Measurements from ENCODE around the gene ALDH4A1.
A peak's percentile ranks its signal among the peaks of the same experiment; 100 is the strongest.
"Not testable (repeated sequence)": the region's sequence is repeated elsewhere in the genome, so short reads cannot be mapped to it uniquely, and the experiment has no call there.

ALDH4A1 gene

DNA sequence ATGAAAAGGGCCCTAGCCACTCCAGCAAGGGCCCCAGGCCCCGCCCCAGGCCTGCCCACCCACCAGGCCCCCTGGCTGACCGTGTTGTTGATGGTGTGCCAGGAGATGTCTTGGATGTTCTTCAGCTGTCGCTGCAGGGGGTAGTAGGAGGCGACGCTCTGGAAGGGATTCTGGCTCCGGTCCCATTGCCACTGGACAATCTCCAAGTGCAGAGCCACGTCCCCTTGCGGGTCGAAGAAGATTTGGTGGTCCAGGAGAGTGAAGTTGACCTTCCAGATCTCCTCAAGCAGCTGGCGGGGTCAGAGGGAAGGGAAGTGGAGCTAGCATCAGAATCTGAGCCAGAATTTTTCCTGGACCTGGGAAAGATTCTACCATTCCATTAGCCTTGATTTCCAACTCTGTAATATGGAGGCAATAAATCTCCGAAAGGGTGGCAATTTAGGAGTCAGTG lies 53.1 kb downstream of the ALDH4A1 start:
- Histone ChIP-seq H3K4me3 (no peak overlapping the region), H4K20me1 (no peaks in the 10 kb centered on the region), H3K27me3 (no peaks in the 10 kb centered on the region), H3K4me2 (no peak overlapping the region), H3K9ac (no peak overlapping the region), H3K4me1 (no peaks in the 10 kb centered on the region), H3K36me3 (no peaks in the 10 kb centered on the region), H3K27ac (no peak overlapping the region), H3K9me3 (replicated peaks in 1 of 11) (peaks cover 0 to 22% (median 9%) of the 10 kb centered on the region in 11 experiments; a peak in 7 of 22 replicates)
- no peak for TF ChIP-seq Cebpa-rat (IDR thresholded peaks at IDR 0.05)

DNA sequence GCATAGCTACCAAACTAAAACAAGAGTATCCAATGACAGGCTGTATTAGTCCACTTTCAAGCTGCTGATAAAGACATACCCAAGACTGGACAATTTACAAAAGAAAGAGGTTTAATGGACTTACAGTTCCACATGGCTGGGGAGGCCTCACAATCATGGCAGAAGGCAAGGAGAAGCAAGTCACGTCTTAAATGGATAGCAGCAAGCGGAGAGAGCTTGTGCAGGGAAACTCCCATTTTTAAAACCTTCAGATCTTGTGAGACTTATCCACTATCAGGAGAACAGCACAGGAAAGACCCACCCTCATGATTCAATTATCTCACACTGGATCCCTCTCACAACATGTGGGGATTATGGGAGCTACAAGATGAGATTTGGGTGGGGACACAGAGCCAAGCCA lies 54.6 kb downstream of the ALDH4A1 start:
- not testable (repeated sequence) for H3K4me3 ChIP-seq, H3K4me1 ChIP-seq

GRCh38 chr1:18840145-18840544 lies 62.2 kb downstream of the ALDH4A1 start:
- Histone ChIP-seq H3K27ac (no peak overlapping the region), H3K9me3 (replicated peaks in 1 of 11) (peaks cover 0 to 29% (median 10%) of the 10 kb centered on the region in 11 experiments; a peak in 14 of 22 replicates), H3K4me2 (no peak overlapping the region), H4K20me1 (no peaks in the 10 kb centered on the region), H3K4me1 (peaks cover 0 to 9% (median 7%) of the 10 kb centered on the region in 10 experiments; a peak in 11 of 20 replicates), H3K36me3 (no peaks in the 10 kb centered on the region), H3K4me3 (no peak overlapping the region), H3K9ac (no peak overlapping the region), H3K27me3 (no peaks in the 10 kb centered on the region)
- no peak for TF ChIP-seq Cebpa-rat (IDR thresholded peaks at IDR 0.05)

More for the DNA sequence above, 54.6 kb downstream of the ALDH4A1 start:
- not testable (repeated sequence) for H4K20me1 ChIP-seq, H3K36me3 ChIP-seq, H3K27ac ChIP-seq, H3K9ac ChIP-seq, H3K4me2 ChIP-seq, H3K27me3 ChIP-seq
- peaks cover 0 to 24% (median 10%) of the 10 kb centered on the region in 11 experiments; a peak in 7 of 22 replicates for H3K9me3 ChIP-seq (replicated peaks in 1 of 11)

- Histone ChIP-seq H3K36me3 (no peaks in the 10 kb centered on the region), H3K4me2 (no peak overlapping the region), H3K27ac (no peak overlapping the region), H3K4me3 (no peak overlapping the region), H3K4me1 (peaks cover 0 to 9% (median 7%) of the 10 kb centered on the region in 10 experiments; a peak in 11 of 20 replicates), H3K9me3 (replicated peaks in 1 of 11) (peaks cover 6 to 19% (median 11%) of the 10 kb centered on the region in 11 experiments; a peak in 17 of 22 replicates), H3K27me3 (no peaks in the 10 kb centered on the region), H4K20me1 (no peaks in the 10 kb centered on the region), H3K9ac (no peak overlapping the region)
- no peak for TF ChIP-seq Cebpa-rat (IDR thresholded peaks at IDR 0.05)
These were observed 65.7 kb downstream of the ALDH4A1 start for GRCh38 chr1:18836654-18837053.

DNA sequence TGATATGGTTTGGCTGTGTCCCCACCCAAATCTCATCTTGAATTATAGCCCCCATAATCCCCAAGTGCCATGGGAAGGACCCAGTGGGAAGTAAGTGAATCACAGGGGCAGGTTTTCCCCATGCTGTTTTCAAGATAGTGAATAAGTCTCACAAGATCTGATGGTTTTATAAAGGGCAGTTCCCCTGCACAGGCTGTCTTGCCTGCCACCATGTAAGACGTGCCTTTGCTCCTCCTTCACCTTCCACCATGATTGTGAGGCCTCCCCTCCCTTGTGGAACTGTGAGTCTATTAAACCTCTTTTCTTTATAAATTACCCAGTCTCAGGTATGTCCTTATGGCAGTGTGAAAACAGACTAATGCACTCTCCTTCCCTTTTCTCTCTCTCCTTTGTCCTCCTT lies 70.0 kb downstream of the ALDH4A1 start:
- H3K9me3 ChIP-seq (replicated peaks in 1 of 11): peaks cover 13 to 30% (median 24%) of the 10 kb centered on the region in 11 experiments; a peak in 21 of 22 replicates
- not testable (repeated sequence) for H3K27me3 ChIP-seq, H3K36me3 ChIP-seq, H3K4me1 ChIP-seq, H4K20me1 ChIP-seq, H3K27ac ChIP-seq, H3K4me2 ChIP-seq, H3K4me3 ChIP-seq, H3K9ac ChIP-seq

GRCh38 chr1:18831656-18832055 lies 70.7 kb downstream of the ALDH4A1 start:
- no peak overlapping the region for H3K27ac ChIP-seq
- H3K4me1 ChIP-seq: peaks cover 0 to 5% (median 0%) of the 10 kb centered on the region in 10 experiments; a peak in 1 of 20 replicates
- H3K9me3 ChIP-seq (replicated peaks in 1 of 11): peaks cover 14 to 37% (median 30%) of the 10 kb centered on the region in 11 experiments; a peak in 21 of 22 replicates
- H3K4me2 ChIP-seq: no peak overlapping the region
- H3K9ac ChIP-seq: no peak overlapping the region
- no peak for TF ChIP-seq Cebpa-rat (IDR thresholded peaks at IDR 0.05)
- no peaks in the 10 kb centered on the region for H3K27me3 ChIP-seq
- H3K4me3 ChIP-seq: no peak overlapping the region
- H3K36me3 ChIP-seq: no peaks in the 10 kb centered on the region
- H4K20me1 ChIP-seq: no peaks in the 10 kb centered on the region

GRCh38 chr1:18830596-18830995 lies 71.8 kb downstream of the ALDH4A1 start:
- Histone ChIP-seq H3K9ac (no peak overlapping the region), H3K9me3 (replicated peaks in 1 of 11) (peaks cover 14 to 42% (median 35%) of the 10 kb centered on the region in 11 experiments; a peak in 21 of 22 replicates), H3K36me3 (no peaks in the 10 kb centered on the region), H3K27me3 (no peaks in the 10 kb centered on the region), H3K4me3 (no peak overlapping the region), H3K27ac (no peak overlapping the region), H3K4me1 (peaks cover 0 to 5% (median 0%) of the 10 kb centered on the region in 10 experiments; a peak in 1 of 20 replicates), H3K4me2 (peak overlapping the region in 1 of 11 experiments; percentile 21; a peak in 1 of 22 replicates), H4K20me1 (no peaks in the 10 kb centered on the region)
- no peak for TF ChIP-seq Cebpa-rat (IDR thresholded peaks at IDR 0.05)

DNA sequence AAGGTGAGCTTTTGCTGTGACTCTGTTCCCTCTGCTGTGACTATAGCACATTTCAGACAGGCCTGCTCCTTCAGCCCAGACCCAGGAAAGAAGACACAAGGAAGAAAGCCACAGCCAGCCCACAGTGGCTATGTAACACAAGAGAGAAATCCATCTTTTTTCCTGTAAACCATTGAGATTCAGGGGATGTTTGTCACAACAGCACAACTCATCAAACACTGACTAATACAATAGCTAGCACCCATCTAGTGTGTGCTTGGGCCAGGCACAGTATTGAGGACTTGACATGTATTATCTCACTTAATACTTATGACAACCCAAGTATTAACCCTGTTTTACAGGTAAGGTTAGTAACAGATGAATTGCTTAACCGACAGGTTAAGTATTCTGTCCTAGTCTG lies 72.7 kb downstream of the ALDH4A1 start:
- H4K20me1 ChIP-seq: no peaks in the 10 kb centered on the region
- no peak overlapping the region for H3K4me2 ChIP-seq
- no peak overlapping the region for H3K4me3 ChIP-seq
- H3K27me3 ChIP-seq: no peaks in the 10 kb centered on the region
- no peak overlapping the region for H3K27ac ChIP-seq
- peaks cover 0 to 5% (median 0%) of the 10 kb centered on the region in 10 experiments; a peak in 1 of 20 replicates for H3K4me1 ChIP-seq
- H3K9ac ChIP-seq: no peak overlapping the region
- H3K36me3 ChIP-seq: no peaks in the 10 kb centered on the region
- TF ChIP-seq Cebpa-rat (IDR thresholded peaks at IDR 0.05): no peak
- H3K9me3 ChIP-seq (replicated peaks in 1 of 11): peaks cover 14 to 42% (median 35%) of the 10 kb centered on the region in 11 experiments; a peak in 21 of 22 replicates

- no peak overlapping the region for H3K27ac ChIP-seq
- H3K36me3 ChIP-seq: no peaks in the 10 kb centered on the region
- peaks cover 14 to 42% (median 35%) of the 10 kb centered on the region in 11 experiments; a peak in 21 of 22 replicates for H3K9me3 ChIP-seq (replicated peaks in 1 of 11)
- no peak overlapping the region for H3K4me2 ChIP-seq
- no peaks in the 10 kb centered on the region for H3K27me3 ChIP-seq
- no peak overlapping the region for H3K9ac ChIP-seq
- H4K20me1 ChIP-seq: no peaks in the 10 kb centered on the region
- no peak overlapping the region for H3K4me3 ChIP-seq
- no peak for TF ChIP-seq Cebpa-rat (IDR thresholded peaks at IDR 0.05)
- H3K4me1 ChIP-seq: peaks cover 0 to 5% (median 0%) of the 10 kb centered on the region in 10 experiments; a peak in 1 of 20 replicates
These were observed 74.1 kb downstream of the ALDH4A1 start for GRCh38 chr1:18828224-18828623.

GRCh38 chr1:18823438-18823837 lies 78.9 kb downstream of the ALDH4A1 start:
- Histone ChIP-seq H3K9me3 (replicated peaks in 1 of 11) (peaks cover 5 to 25% (median 19%) of the 10 kb centered on the region in 11 experiments; a peak in 20 of 22 replicates), H3K36me3 (no peaks in the 10 kb centered on the region), H3K27ac (no peak overlapping the region), H3K4me3 (no peak overlapping the region), H3K27me3 (peaks cover 4 to 20% (median 17%) of the 10 kb centered on the region in 11 experiments; a peak in 18 of 22 replicates), H3K9ac (no peak overlapping the region), H3K4me2 (no peak overlapping the region), H4K20me1 (peaks cover 0 to 14% (median 0%) of the 10 kb centered on the region in 11 experiments; a peak in 5 of 22 replicates), H3K4me1 (no peaks in the 10 kb centered on the region)
- TF ChIP-seq Cebpa-rat (IDR thresholded peaks at IDR 0.05): no peak

Measured in BLaER1 treated with 17β-estradiol and CSF1 and Interleukin-3, amounts not matched to agents 10 nM and 100 nM (cell line).